ENCODE measurements around the gene HDAC4. TPM values are rescaled to one million over a fixed set of nuclear protein-coding genes. Genes with fewer than 3 reads are reported as not detected.

HDAC4 gene
- total and polyA plus RNA-seq, 8 donors, result 1.7 to 98.8 (median 24.5) TPM

GRCh38 chr2:239291475-239292350, 109.1 kb downstream of the HDAC4 start:
- Histone ChIP-seq H3K4me1 (peaks cover 46 to 98% (median 78%) of the 10 kb centered on the region in 4 donors), H3K4me3 (no peak overlapping the region), H3K9me3 (no peaks in the 10 kb centered on the region), H3K27me3 (no peaks in the 10 kb centered on the region), H3K36me3 (no peaks in the 10 kb centered on the region), H3K27ac (peak overlapping the region in 4 of 5 donors; percentile 44 to 79 (median 67))
- WGBS, 5 donors, result 88 to 94% (median 93%) methylated on average over 18 to 30 of the region's 30 CpGs
- no peak for DNase-seq
- TF ChIP-seq EP300 (IDR thresholded peaks at IDR 0.05), result no peak
- TF ChIP-seq POLR2A (IDR thresholded peaks at IDR 0.05), result no peak
- no peak for TF ChIP-seq CTCF (IDR thresholded peaks at IDR 0.05)
- no peak for TF ChIP-seq POLR2AphosphoS5 (IDR thresholded peaks at IDR 0.05)
- intact Hi-C loops (cut with DNase I; ENCODE audit: low total_unique reads), result no loop called here

GRCh38 chr2:239290618-239291474, 110.0 kb downstream of the HDAC4 start:
- intact Hi-C loops (cut with DNase I; ENCODE audit: low total_unique reads), result no loop called here
- no peak for TF ChIP-seq EP300 (IDR thresholded peaks at IDR 0.05)
- peak in 1 of 3 donors; percentile 53 for TF ChIP-seq POLR2AphosphoS5 (IDR thresholded peaks at IDR 0.05)
- no peak overlapping the region for H3K4me3 ChIP-seq
- 77 to 86% (median 85%) methylated on average over 39 of the region's 39 CpGs for WGBS, 5 donors
- H3K9me3 ChIP-seq, result no peaks in the 10 kb centered on the region
- H3K27me3 ChIP-seq, result no peaks in the 10 kb centered on the region
- peak overlapping the region in 4 of 5 donors; percentile 44 to 79 (median 67) for H3K27ac ChIP-seq
- no peak for DNase-seq
- H3K36me3 ChIP-seq, result no peaks in the 10 kb centered on the region
- peaks cover 39 to 98% (median 75%) of the 10 kb centered on the region in 4 donors for H3K4me1 ChIP-seq

- H3K27ac ChIP-seq, result peak overlapping the region in 4 of 5 donors; percentile 34 to 79 (median 67)
Observed at GRCh38 chr2:239289545-239289944, 111.3 kb downstream of the HDAC4 start.

DNA sequence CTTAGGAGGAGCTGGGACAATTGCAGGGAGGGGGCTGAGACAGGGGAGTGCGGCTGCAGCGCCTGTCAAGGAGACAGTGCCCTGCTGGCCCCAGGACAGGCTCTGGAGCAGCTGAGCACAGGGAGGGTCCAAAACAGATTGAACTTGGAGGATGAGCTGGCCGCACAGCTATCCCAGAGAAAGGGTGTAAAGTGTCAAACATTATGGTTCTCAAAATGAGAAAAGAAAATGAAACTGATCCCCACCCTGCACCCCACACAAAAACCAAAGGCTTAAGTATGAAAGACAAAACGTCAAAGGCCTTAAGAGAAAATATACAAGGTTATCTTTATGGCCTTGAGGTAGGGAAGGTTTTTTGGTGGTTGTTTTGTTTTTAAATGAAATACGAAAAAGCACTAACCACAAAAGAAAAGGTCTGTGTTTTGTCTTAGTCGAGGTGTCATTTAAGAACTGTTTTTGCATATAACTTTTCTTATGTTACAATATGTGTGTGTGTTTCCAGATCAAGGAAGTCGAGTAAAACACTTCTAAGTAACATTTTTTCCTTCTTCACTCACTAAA, 111.8 kb downstream of the HDAC4 start:
- intact Hi-C loops (cut with DNase I; ENCODE audit: low total_unique reads), result no loop called here
- WGBS, 5 donors, result 48 to 59% (median 50%) methylated on average over 7 of the region's 7 CpGs
- Histone ChIP-seq H3K4me1 (peaks cover 29 to 99% (median 77%) of the 10 kb centered on the region in 4 donors), H3K27me3 (no peaks in the 10 kb centered on the region), H3K4me3 (no peak overlapping the region), H3K36me3 (no peaks in the 10 kb centered on the region), H3K9me3 (no peaks in the 10 kb centered on the region), H3K27ac (peak overlapping the region; percentile 3 to 79 (median 59))
- TF ChIP-seq POLR2A (IDR thresholded peaks at IDR 0.05), result no peak
- TF ChIP-seq CTCF (IDR thresholded peaks at IDR 0.05), result no peak
- no peak for TF ChIP-seq EP300 (IDR thresholded peaks at IDR 0.05)
- no peak for TF ChIP-seq POLR2AphosphoS5 (IDR thresholded peaks at IDR 0.05)
- DNase-seq, result no peak

More at GRCh38 chr2:239289545-239289944, 111.3 kb downstream of the HDAC4 start:
- H3K36me3 ChIP-seq, result no peaks in the 10 kb centered on the region
- no peak overlapping the region for H3K4me3 ChIP-seq
- WGBS, 5 donors, result 75 to 90% (median 85%) methylated on average over 6 of the region's 6 CpGs
- TF ChIP-seq EP300 (IDR thresholded peaks at IDR 0.05) (no peak), POLR2A (IDR thresholded peaks at IDR 0.05) (no peak), POLR2AphosphoS5 (IDR thresholded peaks at IDR 0.05) (no peak), CTCF (IDR thresholded peaks at IDR 0.05) (no peak)
- peaks cover 33 to 99% (median 78%) of the 10 kb centered on the region in 4 donors for H3K4me1 ChIP-seq
- H3K27me3 ChIP-seq, result no peaks in the 10 kb centered on the region
- intact Hi-C loops (cut with DNase I; ENCODE audit: low total_unique reads), result no loop called here
- H3K9me3 ChIP-seq, result no peaks in the 10 kb centered on the region
- no peak for DNase-seq

Data from stomach (tissue), 9 donors.